ENCODE data around the gene ZNF407. TPM values are rescaled to one million over a fixed set of nuclear protein-coding genes. Genes with fewer than 3 reads are reported as not detected.

Gene ZNF407
- total and polyA plus RNA-seq, 2 experiments from 2014 or later = 2.1 to 10.4 TPM

GRCh38 chr18:75074196-75075015, 476.7 kb downstream of the ZNF407 start (continued):
- TF ChIP-seq ZNF462 (CRISPR knock-in tag; IDR thresholded peaks at IDR 0.05) (no peak), STAT1 (IDR thresholded peaks at IDR 0.05; ENCODE audit: unreplicated experiment) (no peak), ETS1 (IDR thresholded peaks at IDR 0.05) (no peak), JUNB (IDR thresholded peaks at IDR 0.05; ENCODE audit: unreplicated experiment) (no peak), POLR2AphosphoS5 (IDR thresholded peaks at IDR 0.05; ENCODE audit: low read depth) (no peak)

- Histone ChIP-seq H3F3A (replicated peaks; ENCODE audit: low read depth) (no peaks in the 10 kb centered on the region), H3K27me3 (ENCODE audit: insufficient read depth) (no peaks in the 10 kb centered on the region), H4K20me1 (replicated peaks; ENCODE audit: insufficient read depth) (no peaks in the 10 kb centered on the region), H3K9me2 (ENCODE audit: insufficient read depth) (no peaks in the 10 kb centered on the region), H3K36me3 (ENCODE audit: insufficient read depth) (no peaks in the 10 kb centered on the region), H2AFZ (no peak overlapping the region), H3K79me2 (replicated peaks; ENCODE audit: insufficient read depth) (no peaks in the 10 kb centered on the region), H3K4me1 (ENCODE audit: insufficient read depth) (no peaks in the 10 kb centered on the region), H3K4me3 (no peak overlapping the region), H3K27ac (ENCODE audit: low read depth) (no peak overlapping the region), H3K4me2 (no peak overlapping the region)
- Mint-ChIP-seq H3K27ac (no peak overlapping the region), H3K9me3 (peaks cover 24% of the 10 kb centered on the region), H3K36me3 (ENCODE audit: low read depth) (peaks cover 4% of the 10 kb centered on the region; the same call in 2 of the 3 replicates), H3K4me3 (no peak overlapping the region), H3K4me1 (peaks cover 6% of the 10 kb centered on the region), H3K27me3 (ENCODE audit: insufficient read depth, low read depth, poor library complexity) (peaks cover 2% of the 10 kb centered on the region)
- no peak for ATAC-seq
- no peak for DNase-seq (ENCODE audit: low spot score)
- TF ChIP-seq ZNF331 (CRISPR knock-in tag; IDR thresholded peaks at IDR 0.05; ENCODE audit: low read depth) = no peak
- no peak for TF ChIP-seq CREB1 (CRISPR knock-in tag; IDR thresholded peaks at IDR 0.05; ENCODE audit: low read depth)
- TF ChIP-seq REST (IDR thresholded peaks at IDR 0.05; ENCODE audit: unreplicated experiment) = no peak
- TF ChIP-seq ETS1 (IDR thresholded peaks at IDR 0.05) = no peak
- no peak for TF ChIP-seq STAT1 (IDR thresholded peaks at IDR 0.05; ENCODE audit: unreplicated experiment)
These were observed 477.3 kb downstream of the ZNF407 start for GRCh38 chr18:75075016-75075305.
